Osteocyte (in vitro differentiated cells): ENCODE results near the gene MOSPD3. TPM values are rescaled to one million over a fixed set of nuclear protein-coding genes. Genes with fewer than 3 reads are reported as not detected.

Experiments
- DNase-seq: peaks from one replicate; pipeline ENCODE4 v3.0.0; 2021; ENCODE audit warnings: mixed read lengths; ENCODE audit not compliant: unreplicated experiment; ENCODE audit errors: extremely low spot score
- H3K27ac Mint-ChIP-seq: one replicate; pipeline ENCODE4 v1.8.0; 2021; ENCODE audit warnings: mild to moderate bottlenecking, mixed read lengths; ENCODE audit not compliant: unreplicated experiment
- H3K27me3 Mint-ChIP-seq: one replicate; pipeline ENCODE4 v1.8.0; 2021; ENCODE audit warnings: mixed read lengths; ENCODE audit not compliant: unreplicated experiment
- H3K36me3 Mint-ChIP-seq: one replicate; pipeline ENCODE4 v1.8.0; 2021; ENCODE audit warnings: mixed read lengths; ENCODE audit not compliant: unreplicated experiment
- H3K4me1 Mint-ChIP-seq: one replicate; pipeline ENCODE4 v1.8.0; 2021; ENCODE audit warnings: mixed read lengths; ENCODE audit not compliant: unreplicated experiment
- H3K4me3 Mint-ChIP-seq: one replicate; pipeline ENCODE4 v1.8.0; 2021; ENCODE audit warnings: mild to moderate bottlenecking, moderate library complexity, mixed read lengths; ENCODE audit not compliant: unreplicated experiment
- H3K9me3 Mint-ChIP-seq: one replicate; pipeline ENCODE4 v1.8.0; 2021; ENCODE audit warnings: mixed read lengths; ENCODE audit not compliant: unreplicated experiment
- total RNA-seq: library from RNA; stranded (reverse); gene quantifications from 2 replicates; pipeline ENCODE4 v1.2.1, GENCODE V29; 2021
- TF ChIP-seq, protein P1 (sequence below): fragments of 200-600 bp; sonication (generic); IDR thresholded peaks from 2 replicates; pipeline ENCODE4 v1.5.0; 2021; ENCODE audit warnings: antibody characterized with exemption, mild to moderate bottlenecking, moderate library complexity

The MOSPD3 gene
- total RNA-seq, 1 donor from 2014 or later = 26.3 TPM

DNA sequence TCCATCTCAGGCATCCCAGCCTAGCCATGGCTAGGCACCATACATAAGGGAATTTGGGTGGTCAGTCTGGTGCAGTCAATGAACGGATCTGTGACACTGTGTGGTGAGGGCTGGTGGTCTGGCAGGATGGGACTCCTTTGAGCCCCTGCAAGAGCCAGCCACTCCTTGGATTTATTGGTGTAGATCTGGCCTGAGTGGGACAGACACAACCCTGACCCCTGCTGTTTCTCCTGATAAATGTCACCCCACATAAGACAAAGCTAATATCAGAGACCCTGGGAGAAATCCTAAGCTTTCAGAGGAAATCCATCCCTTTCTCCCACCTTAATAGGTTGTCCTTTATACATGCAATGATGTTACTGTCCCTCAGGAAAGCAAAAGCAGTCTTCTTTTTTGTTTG, 23.9 kb upstream of the MOSPD3 start:
- H3K27ac Mint-ChIP-seq = no peak overlapping the region
- H3K9me3 Mint-ChIP-seq = no peaks in the 10 kb centered on the region
- no peak for DNase-seq
- no peaks in the 10 kb centered on the region for H3K27me3 Mint-ChIP-seq
- peak overlapping the region; percentile 5 for H3K4me3 Mint-ChIP-seq
- H3K36me3 Mint-ChIP-seq = no peaks in the 10 kb centered on the region
- TF ChIP-seq, protein P1, sequence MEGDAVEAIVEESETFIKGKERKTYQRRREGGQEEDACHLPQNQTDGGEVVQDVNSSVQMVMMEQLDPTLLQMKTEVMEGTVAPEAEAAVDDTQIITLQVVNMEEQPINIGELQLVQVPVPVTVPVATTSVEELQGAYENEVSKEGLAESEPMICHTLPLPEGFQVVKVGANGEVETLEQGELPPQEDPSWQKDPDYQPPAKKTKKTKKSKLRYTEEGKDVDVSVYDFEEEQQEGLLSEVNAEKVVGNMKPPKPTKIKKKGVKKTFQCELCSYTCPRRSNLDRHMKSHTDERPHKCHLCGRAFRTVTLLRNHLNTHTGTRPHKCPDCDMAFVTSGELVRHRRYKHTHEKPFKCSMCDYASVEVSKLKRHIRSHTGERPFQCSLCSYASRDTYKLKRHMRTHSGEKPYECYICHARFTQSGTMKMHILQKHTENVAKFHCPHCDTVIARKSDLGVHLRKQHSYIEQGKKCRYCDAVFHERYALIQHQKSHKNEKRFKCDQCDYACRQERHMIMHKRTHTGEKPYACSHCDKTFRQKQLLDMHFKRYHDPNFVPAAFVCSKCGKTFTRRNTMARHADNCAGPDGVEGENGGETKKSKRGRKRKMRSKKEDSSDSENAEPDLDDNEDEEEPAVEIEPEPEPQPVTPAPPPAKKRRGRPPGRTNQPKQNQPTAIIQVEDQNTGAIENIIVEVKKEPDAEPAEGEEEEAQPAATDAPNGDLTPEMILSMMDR = peak; percentile 34
- H3K4me1 Mint-ChIP-seq = peaks cover 24% of the 10 kb centered on the region

DNA sequence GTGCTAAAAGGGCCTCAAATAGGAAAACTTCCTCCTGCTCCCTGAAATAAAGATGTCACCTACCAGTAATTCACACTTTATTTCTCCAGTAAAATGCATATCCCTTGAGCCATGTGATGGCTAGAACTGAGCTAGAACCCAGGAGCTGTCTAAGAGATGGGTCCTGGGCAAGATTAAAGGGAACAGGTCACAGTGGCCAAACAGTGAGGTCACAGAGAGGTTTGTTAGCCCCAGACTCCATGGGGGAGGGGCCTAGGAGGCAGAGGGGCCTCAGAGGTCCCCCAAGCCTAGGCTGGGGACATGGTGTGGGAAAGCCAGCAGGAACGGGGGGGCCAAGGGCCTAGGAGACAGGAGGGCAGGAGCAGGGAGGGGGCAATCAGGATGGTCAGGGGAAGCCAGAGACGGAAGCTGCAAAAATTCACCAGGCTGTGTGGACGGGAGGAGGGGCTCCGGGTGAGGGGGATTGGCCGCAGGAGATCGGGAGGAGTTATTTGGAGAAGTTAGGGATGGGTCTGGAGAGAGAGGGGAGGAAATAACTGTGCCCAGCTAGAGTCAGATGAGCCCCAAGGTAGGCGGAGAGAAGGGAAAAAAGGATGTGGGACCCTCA, 22.9 kb upstream of the MOSPD3 start:
- Mint-ChIP-seq H3K27ac (no peak overlapping the region), H3K9me3 (no peaks in the 10 kb centered on the region), H3K36me3 (no peaks in the 10 kb centered on the region), H3K4me3 (no peak overlapping the region), H3K27me3 (no peaks in the 10 kb centered on the region), H3K4me1 (peaks cover 15% of the 10 kb centered on the region)
- TF ChIP-seq, protein P1 = no peak
- no peak for DNase-seq

DNA sequence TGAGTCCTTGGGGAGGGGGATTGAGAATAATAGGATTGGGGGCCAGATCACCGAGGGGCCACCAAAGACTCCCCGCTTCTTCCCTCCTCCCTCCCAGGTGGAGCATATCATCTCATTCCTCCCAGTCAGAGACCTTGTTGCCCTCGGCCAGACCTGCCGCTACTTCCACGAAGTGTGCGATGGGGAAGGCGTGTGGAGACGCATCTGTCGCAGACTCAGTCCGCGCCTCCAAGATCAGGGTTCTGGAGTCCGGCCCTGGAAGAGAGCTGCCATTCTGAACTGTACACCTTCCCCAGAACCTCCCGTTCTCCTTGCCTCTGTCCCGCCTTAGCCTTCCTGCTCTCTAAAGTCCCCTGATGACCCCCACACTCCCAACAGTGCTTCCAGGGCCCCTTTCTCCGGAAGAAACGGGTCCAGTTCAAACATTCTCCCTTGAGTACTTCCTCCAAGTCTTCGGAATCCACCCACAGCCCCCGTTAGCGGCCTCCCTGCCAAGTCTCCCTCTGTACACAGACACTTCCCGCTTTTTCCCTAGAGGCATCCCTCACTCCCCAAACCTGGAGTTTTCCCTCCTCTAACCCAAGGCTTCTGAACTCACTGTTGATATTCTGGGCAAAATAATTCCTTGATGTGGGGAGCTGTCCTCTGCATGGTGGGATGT, 22.1 kb upstream of the MOSPD3 start:
- Mint-ChIP-seq H3K4me3 (no peak overlapping the region), H3K27ac (no peak overlapping the region), H3K9me3 (no peaks in the 10 kb centered on the region), H3K36me3 (no peaks in the 10 kb centered on the region), H3K4me1 (peaks cover 11% of the 10 kb centered on the region), H3K27me3 (no peaks in the 10 kb centered on the region)
- DNase-seq = no peak
- TF ChIP-seq, protein P1 = no peak

DNA sequence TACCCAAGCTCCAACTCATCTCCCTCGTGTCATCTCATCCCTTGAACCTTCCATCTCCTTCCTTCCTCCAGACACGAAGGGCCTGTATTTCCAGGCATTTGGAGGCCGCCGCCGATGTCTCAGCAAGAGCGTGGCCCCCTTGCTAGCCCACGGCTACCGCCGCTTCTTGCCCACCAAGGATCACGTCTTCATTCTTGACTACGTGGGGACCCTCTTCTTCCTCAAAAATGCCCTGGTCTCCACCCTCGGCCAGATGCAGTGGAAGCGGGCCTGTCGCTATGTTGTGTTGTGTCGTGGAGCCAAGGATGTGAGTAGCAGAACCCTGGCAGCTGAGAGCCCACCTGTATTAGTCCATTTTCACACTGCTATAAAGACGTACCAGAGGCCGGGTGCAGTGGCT, 20.7 kb upstream of the MOSPD3 start:
- H3K4me1 Mint-ChIP-seq = peaks cover 11% of the 10 kb centered on the region
- H3K9me3 Mint-ChIP-seq = no peaks in the 10 kb centered on the region
- no peak overlapping the region for H3K4me3 Mint-ChIP-seq
- peaks cover 2% of the 10 kb centered on the region for H3K36me3 Mint-ChIP-seq
- H3K27me3 Mint-ChIP-seq = no peaks in the 10 kb centered on the region
- TF ChIP-seq, protein P1 = no peak
- DNase-seq = no peak
- no peak overlapping the region for H3K27ac Mint-ChIP-seq

DNA sequence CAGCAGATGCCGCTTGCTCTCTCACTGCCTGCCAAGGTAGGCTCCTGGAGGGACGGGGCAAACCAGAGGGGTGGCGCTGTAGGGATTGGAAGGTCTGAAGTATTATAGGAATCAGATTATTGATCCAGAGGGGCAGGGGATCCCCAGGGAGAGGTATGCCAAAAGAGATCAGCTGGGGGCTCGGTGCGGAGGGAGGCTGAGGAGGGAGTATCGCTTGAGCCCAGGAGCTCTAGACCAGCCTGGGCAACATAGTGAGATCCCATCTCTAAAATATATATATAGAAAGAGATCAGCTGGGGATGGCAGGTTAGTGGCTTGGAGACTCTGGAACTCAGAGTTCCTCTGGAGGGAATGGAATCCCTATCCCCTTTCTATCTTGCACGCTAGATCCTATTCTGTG, 17.2 kb upstream of the MOSPD3 start:
- Mint-ChIP-seq H3K9me3 (no peaks in the 10 kb centered on the region), H3K36me3 (peaks cover 2% of the 10 kb centered on the region), H3K27me3 (no peaks in the 10 kb centered on the region), H3K4me3 (no peak overlapping the region), H3K4me1 (peaks cover 5% of the 10 kb centered on the region), H3K27ac (no peak overlapping the region)
- DNase-seq = no peak
- TF ChIP-seq, protein P1 = no peak
